22Rv1 (cell line): ENCODE results near the gene NUTF2.
"Not testable (repeated sequence)": the region's sequence is repeated elsewhere in the genome, so short reads cannot be mapped to it uniquely, and the experiment has no call there.

Experiments used
- H3K27ac ChIP-seq: fragments of 450-650 bp; 2 replicates; pipeline ENCODE4 v1.5.1; 2017
- CTCF ChIP-seq: fragments of 450-650 bp; IDR thresholded peaks from 2 replicates; pipeline ENCODE4 v1.5.1; 2017; ENCODE audit warnings: mild to moderate bottlenecking
- ZFX ChIP-seq: fragments of 450-650 bp; IDR thresholded peaks from 2 replicates; pipeline ENCODE4 v1.6.1; 2017; ENCODE audit warnings: antibody characterized with exemption, borderline replicate concordance

Gene NUTF2

GRCh38 chr16:67822511-67822910, 24.2 kb upstream of the NUTF2 start:
- H3K27ac ChIP-seq, result no peak overlapping the region
- no peak for TF ChIP-seq CTCF
- no peak for TF ChIP-seq ZFX

- no peak overlapping the region for H3K27ac ChIP-seq
- no peak for TF ChIP-seq CTCF
- no peak for TF ChIP-seq ZFX
These were observed 21.6 kb upstream of the NUTF2 start for GRCh38 chr16:67825119-67825518.

GRCh38 chr16:67825906-67826305, 20.8 kb upstream of the NUTF2 start:
- no peak for TF ChIP-seq CTCF
- TF ChIP-seq ZFX, result no peak
- no peak overlapping the region for H3K27ac ChIP-seq

GRCh38 chr16:67828651-67829050, 18.1 kb upstream of the NUTF2 start:
- no peak overlapping the region for H3K27ac ChIP-seq

GRCh38 chr16:67833030-67833414, 13.7 kb upstream of the NUTF2 start:
- TF ChIP-seq ZFX, result no peak
- TF ChIP-seq CTCF, result no peak
- H3K27ac ChIP-seq, result peak overlapping the region; percentile 57

More at GRCh38 chr16:67828651-67829050, 18.1 kb upstream of the NUTF2 start:
- no peak for TF ChIP-seq ZFX
- no peak for TF ChIP-seq CTCF

GRCh38 chr16:67833415-67834241, 13.1 kb upstream of the NUTF2 start:
- TF ChIP-seq CTCF (no peak), ZFX (no peak)
- H3K27ac ChIP-seq, result peak overlapping the region; percentile 57

- peak overlapping the region; percentile 57 for H3K27ac ChIP-seq
- TF ChIP-seq CTCF, result no peak
- no peak for TF ChIP-seq ZFX
These were observed 12.5 kb upstream of the NUTF2 start for GRCh38 chr16:67834242-67834614.

GRCh38 chr16:67837190-67837589, 9.5 kb upstream of the NUTF2 start:
- not testable (repeated sequence) for H3K27ac ChIP-seq
